Parathyroid adenoma (tissue), 2 donors: ENCODE results near the gene TBC1D5.

Source experiments
- H2AFZ ChIP-seq: fragments of 300-600 bp; sonication (generic); one replicate; pipeline ENCODE4 v1.7.0; 2017; ENCODE audit warnings: antibody characterized with exemption, mild to moderate bottlenecking
- H3K27ac ChIP-seq: fragments of 300-600 bp; sonication (generic); one replicate; pipeline ENCODE4 v1.7.0; 2017
- H3K27me3 ChIP-seq: fragments of 300-600 bp; sonication (generic); one replicate; pipeline ENCODE4 v1.7.0; 2017; ENCODE audit warnings: low read length; ENCODE audit not compliant: control insufficient read depth, insufficient read depth
- H3K36me3 ChIP-seq: fragments of 300-600 bp; sonication (generic); one replicate; pipeline ENCODE4 v1.7.0; 2017; ENCODE audit warnings: low read length; ENCODE audit not compliant: control insufficient read depth, insufficient read depth
- H3K4me1 ChIP-seq: fragments of 300-600 bp; sonication (generic); one replicate; pipeline ENCODE4 v1.7.0; 2017; ENCODE audit warnings: control low read depth
- H3K4me2 ChIP-seq: fragments of 300-600 bp; sonication (generic); one replicate; pipeline ENCODE4 v1.7.0; 2017; ENCODE audit warnings: low read length
- H3K4me3 ChIP-seq: fragments of 300-600 bp; sonication (generic); one replicate; pipeline ENCODE4 v1.7.0; 2017; ENCODE audit warnings: low read depth, low read length
- H3K79me2 ChIP-seq: fragments of 300-600 bp; sonication (generic); one replicate; pipeline ENCODE4 v1.7.0; 2017; ENCODE audit warnings: control low read depth
- H3K9ac ChIP-seq: fragments of 300-600 bp; sonication (generic); one replicate; pipeline ENCODE4 v1.7.0; 2017; ENCODE audit warnings: mild to moderate bottlenecking
- H3K9me3 ChIP-seq: fragments of 300-600 bp; sonication (generic); one replicate; pipeline ENCODE4 v1.7.0; 2017; ENCODE audit warnings: low read length; ENCODE audit not compliant: control insufficient read depth
- TF ChIP-seq, protein P1 (sequence below): fragments of 300-600 bp; sonication (generic); IDR thresholded peaks from one replicate; pipeline ENCODE4 v1.7.0; 2017; ENCODE audit warnings: antibody characterized with exemption, mild to moderate bottlenecking
- donor health status: primary hyperparathyroidism.

The TBC1D5 gene

DNA sequence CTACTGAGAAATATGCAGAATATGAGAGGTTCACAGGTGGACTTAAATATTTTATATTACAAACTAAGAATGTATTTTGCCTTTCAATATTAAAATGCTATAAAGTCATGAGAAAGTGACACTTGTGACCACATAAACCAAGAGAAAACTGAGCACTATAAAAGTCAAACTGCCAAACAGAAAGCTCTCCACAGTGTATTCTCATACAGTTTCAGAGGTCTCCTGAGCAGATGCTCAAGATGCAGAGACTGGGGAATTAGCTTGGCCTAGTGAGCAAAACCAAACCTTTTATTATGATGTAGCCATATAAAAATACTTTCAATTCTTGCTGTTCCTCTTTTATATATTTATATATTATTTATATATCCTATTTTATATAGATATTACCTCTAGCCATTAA lies 227.8 kb downstream of the TBC1D5 start:
- Histone ChIP-seq H3K27ac (no peak overlapping the region), H3K79me2 (no peaks in the 10 kb centered on the region), H3K9me3 (no peaks in the 10 kb centered on the region), H3K4me3 (no peak overlapping the region), H2AFZ (no peak overlapping the region), H3K4me1 (peaks cover 2% of the 10 kb centered on the region), H3K27me3 (no peaks in the 10 kb centered on the region), H3K36me3 (no peaks in the 10 kb centered on the region), H3K4me2 (no peak overlapping the region), H3K9ac (no peak overlapping the region)
- TF ChIP-seq, protein P1, sequence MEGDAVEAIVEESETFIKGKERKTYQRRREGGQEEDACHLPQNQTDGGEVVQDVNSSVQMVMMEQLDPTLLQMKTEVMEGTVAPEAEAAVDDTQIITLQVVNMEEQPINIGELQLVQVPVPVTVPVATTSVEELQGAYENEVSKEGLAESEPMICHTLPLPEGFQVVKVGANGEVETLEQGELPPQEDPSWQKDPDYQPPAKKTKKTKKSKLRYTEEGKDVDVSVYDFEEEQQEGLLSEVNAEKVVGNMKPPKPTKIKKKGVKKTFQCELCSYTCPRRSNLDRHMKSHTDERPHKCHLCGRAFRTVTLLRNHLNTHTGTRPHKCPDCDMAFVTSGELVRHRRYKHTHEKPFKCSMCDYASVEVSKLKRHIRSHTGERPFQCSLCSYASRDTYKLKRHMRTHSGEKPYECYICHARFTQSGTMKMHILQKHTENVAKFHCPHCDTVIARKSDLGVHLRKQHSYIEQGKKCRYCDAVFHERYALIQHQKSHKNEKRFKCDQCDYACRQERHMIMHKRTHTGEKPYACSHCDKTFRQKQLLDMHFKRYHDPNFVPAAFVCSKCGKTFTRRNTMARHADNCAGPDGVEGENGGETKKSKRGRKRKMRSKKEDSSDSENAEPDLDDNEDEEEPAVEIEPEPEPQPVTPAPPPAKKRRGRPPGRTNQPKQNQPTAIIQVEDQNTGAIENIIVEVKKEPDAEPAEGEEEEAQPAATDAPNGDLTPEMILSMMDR: no peak

DNA sequence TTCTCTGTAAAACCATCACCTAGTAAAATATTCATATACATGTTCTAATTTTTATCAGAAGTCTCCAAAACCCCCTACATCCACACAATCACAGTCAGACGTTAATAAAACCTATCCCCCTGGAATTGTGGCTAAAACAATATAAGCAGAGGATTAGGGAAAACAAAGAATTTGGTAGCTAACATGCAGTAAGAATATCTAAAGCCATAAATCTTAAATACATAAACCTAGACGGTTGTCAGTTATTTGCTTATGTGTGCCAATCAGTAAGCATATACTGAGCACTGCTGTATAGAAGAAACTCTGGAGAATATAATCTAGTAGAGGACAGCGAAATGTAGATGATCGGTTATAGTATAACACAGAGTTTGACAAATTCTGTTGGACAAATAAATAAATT lies 232.2 kb downstream of the TBC1D5 start:
- TF ChIP-seq, protein P1: no peak
- Histone ChIP-seq H3K4me2 (no peak overlapping the region), H3K9ac (no peak overlapping the region), H3K4me3 (no peak overlapping the region), H3K36me3 (no peaks in the 10 kb centered on the region), H3K27me3 (no peaks in the 10 kb centered on the region), H3K4me1 (no peaks in the 10 kb centered on the region), H3K27ac (no peak overlapping the region), H3K79me2 (no peaks in the 10 kb centered on the region), H3K9me3 (no peaks in the 10 kb centered on the region), H2AFZ (no peak overlapping the region)

DNA sequence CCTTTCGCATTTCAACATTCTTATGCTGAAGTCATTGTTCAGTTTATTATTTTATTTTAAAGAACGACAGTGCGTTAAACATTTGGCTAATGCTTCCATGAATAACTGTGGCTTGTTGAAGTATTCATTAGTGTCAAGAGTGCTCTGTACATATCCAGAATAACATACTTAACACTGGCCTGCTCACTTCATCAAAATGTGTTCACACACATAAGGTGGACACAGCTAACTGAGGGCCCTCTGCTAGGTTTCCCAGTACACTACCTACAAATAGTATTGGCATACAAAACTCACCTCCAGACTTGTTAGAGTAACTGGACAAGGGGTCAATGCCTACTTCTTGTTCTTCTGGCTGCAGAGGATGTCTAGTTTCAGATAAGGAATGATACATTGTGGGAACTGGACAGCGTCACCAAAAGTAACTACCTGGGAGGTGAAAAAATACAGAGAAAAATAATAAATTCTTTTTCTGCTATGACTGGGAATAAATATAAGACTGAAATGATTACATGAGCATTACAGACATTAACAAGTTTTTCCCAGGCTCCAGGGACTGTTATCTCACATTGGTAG lies 234.2 kb downstream of the TBC1D5 start:
- Histone ChIP-seq H3K9ac (no peak overlapping the region), H3K27ac (no peak overlapping the region), H3K9me3 (no peaks in the 10 kb centered on the region), H3K4me3 (no peak overlapping the region), H3K4me1 (no peaks in the 10 kb centered on the region), H3K27me3 (no peaks in the 10 kb centered on the region), H3K4me2 (no peak overlapping the region), H3K36me3 (no peaks in the 10 kb centered on the region), H2AFZ (no peak overlapping the region), H3K79me2 (no peaks in the 10 kb centered on the region)
- TF ChIP-seq, protein P1: no peak

DNA sequence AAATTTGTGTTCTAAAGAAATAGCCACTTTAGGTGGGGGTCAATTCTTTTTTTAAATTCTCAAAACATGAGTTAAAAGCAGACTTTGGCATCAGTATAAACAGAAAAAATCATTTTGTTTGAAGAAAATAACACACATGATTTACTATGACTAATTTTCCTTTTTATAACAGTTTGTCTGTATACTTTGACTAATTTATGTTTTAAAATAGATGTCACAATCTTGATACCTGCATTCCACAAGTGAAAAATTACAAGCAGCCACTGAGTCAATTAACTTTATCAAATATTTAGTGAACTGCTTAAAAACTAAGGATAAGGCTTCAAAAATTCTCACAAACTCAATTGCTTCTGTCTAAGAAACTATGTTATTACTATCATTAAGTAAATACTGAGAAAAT lies 235.0 kb downstream of the TBC1D5 start:
- H3K79me2 ChIP-seq: peaks cover 2% of the 10 kb centered on the region
- H3K4me1 ChIP-seq: no peaks in the 10 kb centered on the region
- no peaks in the 10 kb centered on the region for H3K9me3 ChIP-seq
- H3K4me3 ChIP-seq: no peak overlapping the region
- H3K9ac ChIP-seq: no peak overlapping the region
- no peak overlapping the region for H3K27ac ChIP-seq
- no peak overlapping the region for H3K4me2 ChIP-seq
- no peak overlapping the region for H2AFZ ChIP-seq
- TF ChIP-seq, protein P1: no peak
- H3K36me3 ChIP-seq: no peaks in the 10 kb centered on the region
- no peaks in the 10 kb centered on the region for H3K27me3 ChIP-seq

DNA sequence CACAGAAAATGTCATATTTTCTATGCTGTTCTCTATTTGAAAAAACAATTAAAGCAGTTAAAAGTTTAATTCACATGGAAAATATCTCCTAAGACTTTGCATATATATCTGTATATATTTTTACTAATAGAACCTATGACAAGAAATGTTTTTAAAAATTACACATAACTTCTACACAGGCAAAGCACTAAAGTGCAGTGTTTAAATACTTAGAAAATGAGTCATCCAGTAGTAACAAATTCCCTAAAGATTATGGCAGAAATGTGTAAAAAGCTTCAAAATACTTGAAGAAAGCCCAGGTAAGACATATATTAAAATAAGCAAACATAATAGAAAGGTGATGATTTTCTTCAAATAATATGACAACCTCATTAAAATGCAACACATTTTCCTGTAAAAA lies 236.6 kb downstream of the TBC1D5 start:
- no peak overlapping the region for H3K27ac ChIP-seq
- H2AFZ ChIP-seq: no peak overlapping the region
- H3K4me1 ChIP-seq: no peaks in the 10 kb centered on the region
- H3K27me3 ChIP-seq: no peaks in the 10 kb centered on the region
- no peak overlapping the region for H3K4me2 ChIP-seq
- H3K9me3 ChIP-seq: no peaks in the 10 kb centered on the region
- H3K36me3 ChIP-seq: no peaks in the 10 kb centered on the region
- peaks cover 2% of the 10 kb centered on the region for H3K79me2 ChIP-seq
- H3K4me3 ChIP-seq: no peak overlapping the region
- TF ChIP-seq, protein P1: no peak
- H3K9ac ChIP-seq: no peak overlapping the region
